HG03060 (cell line): ENCODE measurements around the gene HCFC2.

ENCODE experiments used
- ATAC-seq: cut with Tn5 transposase; IDR thresholded peaks from one replicate; pipeline ENCODE4 v1.9.1; 2021; ENCODE audit warnings: low read depth, moderate number of reproducible peaks; ENCODE audit not compliant: unreplicated experiment

Gene HCFC2

GRCh38 chr12:104152685-104153241, 88.4 kb downstream of the HCFC2 start:
- no peak for ATAC-seq

- ATAC-seq: no peak
Measured at GRCh38 chr12:104154286-104154685, 90.0 kb downstream of the HCFC2 start.

- no peak for ATAC-seq
Measured at GRCh38 chr12:104154806-104155205, 90.5 kb downstream of the HCFC2 start.
